PC-9 (cell line): ENCODE results near the gene CDC73.

Experiments used
- EZH2 ChIP-seq: fragments of 200-600 bp; sonication (generic); IDR thresholded peaks from 2 replicates; pipeline ENCODE4 v1.8.0; 2017; ENCODE audit warnings: antibody characterized with exemption, low read depth
- TF ChIP-seq, protein P1 (sequence below): fragments of 200-600 bp; sonication (generic); conservative IDR thresholded peaks from 2 replicates; pipeline ENCODE4 v1.6.1; 2017; ENCODE audit warnings: mixed run types, antibody characterized with exemption, mild to moderate bottlenecking, moderate library complexity

- TF ChIP-seq EZH2 = no peak
- TF ChIP-seq, protein P1, sequence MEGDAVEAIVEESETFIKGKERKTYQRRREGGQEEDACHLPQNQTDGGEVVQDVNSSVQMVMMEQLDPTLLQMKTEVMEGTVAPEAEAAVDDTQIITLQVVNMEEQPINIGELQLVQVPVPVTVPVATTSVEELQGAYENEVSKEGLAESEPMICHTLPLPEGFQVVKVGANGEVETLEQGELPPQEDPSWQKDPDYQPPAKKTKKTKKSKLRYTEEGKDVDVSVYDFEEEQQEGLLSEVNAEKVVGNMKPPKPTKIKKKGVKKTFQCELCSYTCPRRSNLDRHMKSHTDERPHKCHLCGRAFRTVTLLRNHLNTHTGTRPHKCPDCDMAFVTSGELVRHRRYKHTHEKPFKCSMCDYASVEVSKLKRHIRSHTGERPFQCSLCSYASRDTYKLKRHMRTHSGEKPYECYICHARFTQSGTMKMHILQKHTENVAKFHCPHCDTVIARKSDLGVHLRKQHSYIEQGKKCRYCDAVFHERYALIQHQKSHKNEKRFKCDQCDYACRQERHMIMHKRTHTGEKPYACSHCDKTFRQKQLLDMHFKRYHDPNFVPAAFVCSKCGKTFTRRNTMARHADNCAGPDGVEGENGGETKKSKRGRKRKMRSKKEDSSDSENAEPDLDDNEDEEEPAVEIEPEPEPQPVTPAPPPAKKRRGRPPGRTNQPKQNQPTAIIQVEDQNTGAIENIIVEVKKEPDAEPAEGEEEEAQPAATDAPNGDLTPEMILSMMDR = no peak
These were observed 112.7 kb downstream of the CDC73 start for GRCh38 chr1:193234530-193234929.
